ENCODE measurements around the gene PRPH.

DNA sequence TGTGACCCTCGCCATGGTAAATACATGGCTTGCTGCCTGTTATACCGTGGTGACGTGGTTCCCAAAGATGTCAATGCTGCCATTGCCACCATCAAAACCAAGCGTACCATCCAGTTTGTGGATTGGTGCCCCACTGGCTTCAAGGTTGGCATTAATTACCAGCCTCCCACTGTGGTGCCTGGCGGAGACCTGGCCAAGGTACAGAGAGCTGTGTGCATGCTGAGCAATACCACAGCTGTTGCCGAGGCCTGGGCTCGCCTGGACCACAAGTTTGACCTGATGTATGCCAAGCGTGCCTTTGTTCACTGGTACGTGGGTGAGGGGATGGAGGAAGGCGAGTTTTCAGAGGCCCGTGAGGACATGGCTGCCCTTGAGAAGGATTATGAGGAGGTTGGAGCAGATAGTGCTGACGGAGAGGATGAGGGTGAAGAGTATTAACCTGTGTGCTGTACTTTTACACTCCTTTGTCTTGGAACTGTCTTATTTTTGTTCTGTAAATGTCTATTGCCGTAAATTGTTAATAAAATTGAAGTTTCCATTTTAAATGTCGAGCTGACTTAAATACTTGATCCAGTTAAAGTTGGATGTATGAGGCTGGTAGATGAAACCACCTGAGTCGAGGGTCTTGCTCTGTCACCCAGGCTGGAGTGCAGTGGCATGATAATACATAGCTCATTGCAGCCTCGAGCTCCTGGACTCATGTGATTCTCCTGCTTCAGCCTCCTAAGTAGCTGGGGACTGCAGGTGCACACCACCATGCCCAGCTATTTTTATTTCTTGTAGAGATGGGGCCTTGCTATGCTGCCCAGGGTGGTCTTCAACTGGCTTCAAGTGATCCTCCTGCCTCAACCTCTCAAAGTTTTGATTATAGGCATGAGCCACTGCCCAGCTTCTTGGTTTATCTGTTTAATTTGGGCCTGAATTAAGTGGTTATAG lies 21.9 kb upstream of the PRPH start:
- no peak for TF ChIP-seq CTCF (IDR thresholded peaks at IDR 0.05)
- no peak for TF ChIP-seq EZH2 (IDR thresholded peaks at IDR 0.05; ENCODE audit: borderline replicate concordance, insufficient read depth, low read depth, low read length, poor library complexity, severe bottlenecking)
